CD4-positive, alpha-beta T cell treated with Interleukin-2 at 100 ng/mL for 4 hours (primary cell): Measurements from ENCODE around the gene PPDPF.
"Not testable (repeated sequence)": the region's sequence is repeated elsewhere in the genome, so short reads cannot be mapped to it uniquely, and the experiment has no call there.

Experiments
- DNase-seq: peaks from one replicate; pipeline ENCODE4 v3.0.0-alpha.2; 2020; ENCODE audit warnings: low spot score

The PPDPF gene

DNA sequence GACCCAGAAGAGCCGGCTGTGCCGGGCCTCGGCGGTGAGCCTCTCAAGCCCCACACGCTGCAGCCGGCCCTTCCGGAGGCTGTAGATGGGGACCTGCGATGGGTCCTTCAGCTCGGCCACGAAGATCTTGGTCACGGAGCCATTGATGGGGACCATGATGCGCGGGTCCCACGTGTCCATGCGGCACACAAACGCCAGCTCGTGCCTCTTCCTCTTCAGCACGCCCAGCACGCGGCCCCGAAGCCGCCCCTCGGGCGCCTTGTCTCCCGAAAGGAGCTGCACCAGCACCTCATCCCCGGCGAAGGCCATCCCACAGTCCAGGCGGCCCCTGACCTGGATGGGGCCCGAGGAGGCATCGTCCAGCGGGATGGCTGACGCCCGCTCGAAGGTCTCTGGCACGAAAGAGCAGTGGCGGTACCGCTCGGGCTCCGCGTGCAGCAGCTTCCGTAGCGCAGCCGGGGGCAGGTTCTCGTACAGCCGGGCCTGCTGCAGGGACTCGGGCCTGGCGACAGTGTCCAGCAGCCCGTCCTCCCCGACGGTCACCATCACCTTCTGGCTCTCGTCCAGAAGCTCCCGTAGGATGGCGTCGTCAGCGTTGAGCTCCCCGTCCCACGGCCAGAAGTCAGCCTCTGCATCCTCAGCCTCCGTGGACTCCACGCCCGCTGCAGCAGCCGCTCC is 44.6 kb downstream of the PPDPF start:
- DNase-seq, result no peak

- DNase-seq, result no peak
Measured at GRCh38 chr20:63565699-63566335, 45.3 kb downstream of the PPDPF start.

DNA sequence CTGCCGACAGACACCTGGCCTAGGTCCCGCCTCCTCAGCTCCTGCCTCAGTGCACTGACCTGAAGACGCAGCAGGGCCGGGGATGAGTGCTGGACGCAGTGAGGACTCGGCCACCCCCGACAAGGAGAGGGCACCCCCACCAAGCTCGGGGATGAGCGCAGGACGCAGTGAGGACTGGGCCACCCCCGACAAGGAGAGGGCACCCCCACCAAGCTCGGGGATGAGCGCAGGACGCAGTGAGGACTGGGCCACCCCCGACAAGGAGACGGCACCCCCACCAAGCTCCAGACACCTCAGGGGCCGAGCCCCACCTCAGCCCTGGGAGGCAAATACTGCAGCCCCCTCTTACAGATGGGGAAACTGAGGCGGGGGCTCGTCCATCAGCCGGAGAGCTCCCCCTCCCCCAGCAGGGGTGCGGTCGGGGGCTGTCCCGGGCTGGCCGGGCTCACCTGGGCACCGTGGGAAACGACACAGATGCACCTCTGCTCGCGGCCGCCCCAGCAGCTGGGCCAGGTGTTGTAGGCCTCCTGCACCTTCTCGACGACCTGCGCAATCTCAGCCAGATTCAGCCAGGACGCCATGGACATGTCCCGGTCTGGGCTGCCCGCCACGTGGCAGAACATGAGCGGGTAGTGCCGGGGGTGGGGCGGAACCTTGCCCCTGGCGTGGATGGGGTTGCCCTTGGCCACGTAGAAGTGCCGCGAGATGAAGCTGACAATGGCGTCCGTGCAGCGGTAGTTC is 46.0 kb downstream of the PPDPF start:
- no peak for DNase-seq

DNA sequence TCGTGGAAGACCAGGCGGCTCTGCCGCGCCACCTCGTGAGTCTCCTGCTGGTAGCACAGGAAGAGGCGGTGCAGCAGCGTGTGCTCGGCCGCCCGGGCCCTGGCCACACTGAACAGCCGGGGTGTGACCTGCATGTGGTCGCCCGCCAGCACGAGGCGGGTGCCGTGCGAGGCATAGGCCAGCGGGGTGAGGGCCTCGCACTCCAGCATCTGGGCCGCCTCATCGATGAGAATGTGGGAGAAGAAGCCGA is 46.5 kb downstream of the PPDPF start:
- DNase-seq, result no peak

- peak; percentile 56 for DNase-seq
Measured at GRCh38 chr20:63567386-63568169, 47.0 kb downstream of the PPDPF start.

GRCh38 chr20:63568170-63568981 is 47.8 kb downstream of the PPDPF start:
- DNase-seq, result no peak

GRCh38 chr20:63568986-63569949 is 48.7 kb downstream of the PPDPF start:
- DNase-seq, result no peak

- no peak for DNase-seq
Measured at GRCh38 chr20:63570281-63571086, 49.9 kb downstream of the PPDPF start.

DNA sequence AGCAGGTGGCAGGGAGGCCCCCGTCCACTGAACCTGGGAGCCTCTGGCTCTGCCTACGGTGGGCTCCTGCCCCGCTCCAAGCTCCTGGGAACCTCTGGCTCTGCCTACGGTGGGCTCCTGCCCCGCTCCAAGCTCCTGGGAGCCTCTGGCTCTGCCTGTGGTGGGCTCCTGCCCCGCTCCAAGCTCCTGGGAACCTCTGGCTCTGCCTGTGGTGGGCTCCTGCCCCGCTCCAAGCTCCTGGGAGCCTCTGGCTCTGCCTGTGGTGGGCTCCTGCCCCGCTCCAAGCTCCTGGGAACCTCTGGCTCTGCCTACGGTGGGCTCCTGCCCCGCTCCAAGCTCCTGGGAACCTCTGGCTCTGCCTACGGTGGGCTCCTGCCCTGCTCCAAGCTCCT is 50.5 kb downstream of the PPDPF start:
- not testable (repeated sequence) for DNase-seq
